A549 treated with AZD2906 at 1 μM for 4 hours (cell line): ENCODE measurements around the gene STYK1. TPM values are rescaled to one million over a fixed set of nuclear protein-coding genes. Genes with fewer than 3 reads are reported as not detected.

Source experiments
- total RNA-seq: library from RNA; stranded (reverse); fragments of 200-300 nt; extraction: Qiagen RNA extraction; gene quantifications from 5 replicates; pipeline ENCODE4 v1.2.3, GENCODE V29; 2022

The STYK1 gene, protein sequence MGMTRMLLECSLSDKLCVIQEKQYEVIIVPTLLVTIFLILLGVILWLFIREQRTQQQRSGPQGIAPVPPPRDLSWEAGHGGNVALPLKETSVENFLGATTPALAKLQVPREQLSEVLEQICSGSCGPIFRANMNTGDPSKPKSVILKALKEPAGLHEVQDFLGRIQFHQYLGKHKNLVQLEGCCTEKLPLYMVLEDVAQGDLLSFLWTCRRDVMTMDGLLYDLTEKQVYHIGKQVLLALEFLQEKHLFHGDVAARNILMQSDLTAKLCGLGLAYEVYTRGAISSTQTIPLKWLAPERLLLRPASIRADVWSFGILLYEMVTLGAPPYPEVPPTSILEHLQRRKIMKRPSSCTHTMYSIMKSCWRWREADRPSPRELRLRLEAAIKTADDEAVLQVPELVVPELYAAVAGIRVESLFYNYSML
- 0.16 to 0.28 TPM (median 0.18 TPM) in 5 replicates for total RNA-seq

DNA sequence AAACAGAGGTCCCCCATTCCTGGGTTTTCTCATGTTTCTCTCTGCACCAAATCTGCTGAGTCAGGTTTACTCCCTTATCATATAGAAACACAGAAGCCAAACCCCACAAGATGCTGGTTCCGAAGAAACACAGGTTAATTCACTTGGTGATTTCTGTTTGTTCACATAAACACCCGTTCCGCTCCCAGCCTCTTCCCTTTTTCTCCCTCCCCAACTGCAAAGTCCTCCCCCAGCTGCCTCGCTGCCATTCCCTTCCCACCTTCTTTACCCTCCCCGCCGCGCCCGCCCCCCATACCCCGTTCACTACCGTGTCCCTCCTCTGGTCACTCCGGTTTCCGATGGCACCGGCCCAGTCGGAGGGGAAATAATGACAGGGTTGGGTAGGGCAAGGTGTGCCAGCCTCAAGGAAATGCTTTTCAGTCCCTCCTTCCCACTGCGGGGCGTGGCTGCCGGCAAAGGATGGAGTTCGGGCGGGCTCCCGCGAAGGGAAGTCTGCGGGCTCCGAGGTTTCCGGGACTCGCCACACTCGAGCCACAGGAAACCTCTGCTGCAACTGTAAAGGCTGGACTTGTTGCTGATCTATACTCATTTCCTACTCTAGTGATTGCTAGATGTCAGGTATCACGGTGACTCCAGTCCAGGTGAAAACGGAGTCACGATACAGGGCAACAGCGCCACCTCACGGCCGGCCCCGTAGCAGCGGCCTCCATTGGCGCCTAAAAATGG is at the start of gene STYK1:
TSS of gene STYK1 (minus strand) at position 394 of the 726 bp plus-strand sequence. CDS start 39,434 bp downstream, outside the sequence.

DNA sequence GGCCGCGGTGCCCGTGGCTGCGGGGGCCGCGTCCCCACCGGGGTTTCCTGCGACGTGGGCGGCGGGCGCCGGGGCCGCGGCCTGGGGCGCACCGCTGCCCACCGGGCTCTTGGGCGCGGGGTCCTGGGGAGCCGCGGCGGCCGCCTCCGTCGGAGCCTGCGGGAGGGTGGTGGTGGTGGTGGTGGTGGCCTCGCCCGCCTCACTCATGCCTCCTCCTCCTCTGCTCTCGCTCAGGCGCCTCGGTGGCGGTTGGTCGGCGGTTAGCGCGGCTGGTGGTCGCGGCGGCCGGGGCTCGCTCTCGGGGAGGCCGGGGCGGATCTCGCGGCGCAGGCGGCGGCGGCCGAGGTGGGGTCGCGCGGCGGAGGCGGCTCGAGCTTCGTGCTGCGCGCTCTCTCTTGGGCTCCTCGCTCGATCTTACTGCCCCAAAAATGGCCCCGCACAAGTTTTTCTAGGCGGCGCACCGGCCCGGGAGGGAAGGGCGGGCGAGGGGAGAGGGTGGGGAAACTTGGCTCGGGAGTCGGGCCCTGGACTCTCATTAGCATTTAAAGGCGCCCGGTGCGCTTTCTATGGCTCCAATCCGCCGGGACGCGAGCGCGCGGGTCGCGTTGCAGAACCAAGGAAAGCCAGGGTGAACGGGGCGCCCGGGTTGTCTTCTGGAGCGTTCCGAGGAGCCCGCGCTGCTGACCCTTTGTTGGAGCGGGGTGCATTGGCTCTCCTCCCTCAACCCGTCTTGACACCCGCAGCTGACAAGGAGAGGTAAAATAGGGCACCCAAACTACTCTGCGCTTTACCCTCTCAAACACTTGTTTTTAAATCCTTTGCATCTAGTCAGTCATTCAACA is 49.3 kb upstream of the STYK1 start, which contains the start of gene YBX3:
TSS of gene YBX3 (minus strand) at position 419 of the 842 bp plus-strand sequence. CDS start at position 207, 212 bp downstream.

DNA sequence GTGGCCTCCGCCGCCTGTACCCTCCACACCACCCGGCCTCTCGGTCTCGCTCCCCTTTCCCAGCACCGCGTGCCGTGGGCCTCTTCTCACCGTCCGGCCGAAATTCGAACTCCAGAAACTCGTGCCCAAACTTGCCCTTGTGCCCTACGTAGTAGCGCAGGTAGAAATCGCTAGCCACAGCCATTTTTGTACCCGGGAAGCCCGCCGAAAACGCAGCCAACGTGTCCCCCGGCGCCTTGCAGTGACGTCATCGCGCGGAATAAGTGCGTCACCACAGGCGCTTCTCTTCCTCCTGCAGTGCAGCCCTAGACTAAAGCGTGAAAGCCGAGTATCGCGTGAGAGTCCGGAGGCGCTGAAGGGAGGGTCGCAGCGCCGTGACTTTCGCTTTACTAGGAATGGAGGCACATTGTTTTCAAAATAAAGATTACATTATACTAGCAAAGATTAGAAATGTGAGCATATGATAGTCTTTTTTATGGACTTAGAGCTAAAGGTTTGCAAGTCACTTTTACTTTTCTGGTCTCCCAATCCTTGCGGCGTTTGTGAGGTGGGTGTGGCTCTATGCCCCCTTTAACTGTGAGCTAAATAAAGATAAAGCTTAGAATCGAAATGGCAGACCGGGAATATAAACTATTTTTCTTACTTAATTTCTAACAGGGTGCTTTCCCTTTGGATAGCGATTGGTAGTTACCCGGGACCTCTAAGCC is 60.4 kb downstream of the STYK1 start, which contains the start of gene MAGOHB:
TSS of gene MAGOHB (minus strand) at position 261 of the 707 bp plus-strand sequence. CDS start at position 184, 77 bp downstream.

Other genes with a start within 250 kb of the STYK1 start
- gene KLRC2, start 238.0 kb downstream of the STYK1 start, total RNA-seq, result 1.3 to 2.2 TPM (median 2.0 TPM) in 5 replicates
- gene KLRC1, start 220.7 kb downstream of the STYK1 start, total RNA-seq, result not detected in 5 replicates
- gene EIF2S3B, start 168.2 kb downstream of the STYK1 start, total RNA-seq, result 0.36 to 0.87 TPM (median 0.45 TPM) in 5 replicates
- gene MAGOHB, start 60.4 kb downstream of the STYK1 start, total RNA-seq, result 47.4 to 51.6 TPM (median 48.3 TPM) in 5 replicates
- gene YBX3, start 49.3 kb upstream of the STYK1 start, total RNA-seq, result 245 to 262 TPM (median 259 TPM) in 5 replicates
- not detected in 5 replicates for gene TAS2R7, start 128.6 kb upstream of the STYK1 start, total RNA-seq
- not detected in 5 replicates for gene TAS2R8, start 133.2 kb upstream of the STYK1 start, total RNA-seq
- not detected in 5 replicates for gene TAS2R9, start 136.1 kb upstream of the STYK1 start, total RNA-seq
- gene TAS2R10, start 152.3 kb upstream of the STYK1 start, total RNA-seq, result 0.06 to 0.09 TPM in 2 of 5 replicates, not detected in the others
- 0.80 to 3.2 TPM (median 2.3 TPM) in 5 replicates for gene PRR4, start 175.4 kb upstream of the STYK1 start, total RNA-seq
- 2.3 to 4.6 TPM (median 2.4 TPM) in 5 replicates for gene PRH1, start 210.2 kb upstream of the STYK1 start, total RNA-seq
- 0.03 TPM in 1 of 5 replicates, not detected in the others for gene TAS2R13, start 235.5 kb upstream of the STYK1 start, total RNA-seq